H9 (cell line): ENCODE measurements around the gene TMEM14B. TPM values are rescaled to one million over a fixed set of nuclear protein-coding genes. Genes with fewer than 3 reads are reported as not detected.
"Not testable (repeated sequence)": the region's sequence is repeated elsewhere in the genome, so short reads cannot be mapped to it uniquely, and the experiment has no call there.

Source experiments
- DNase-seq: peaks from one replicate; pipeline ENCODE4 v3.0.0-alpha.2; 2017
- H2AFZ ChIP-seq: one replicate; pipeline ENCODE4 v1.6.1; 2013; ENCODE audit warnings: mild to moderate bottlenecking, low read length, control low read depth, moderate library complexity
- H2AK5ac ChIP-seq: 2 replicates; pipeline ENCODE4 v1.6.1; 2013; ENCODE audit warnings: low read length, control low read depth, mixed read lengths; ENCODE audit not compliant: insufficient read length
- H2BK120ac ChIP-seq: one replicate; pipeline ENCODE4 v1.6.1; 2013; ENCODE audit warnings: low read depth, mild to moderate bottlenecking, low read length, control low read depth, inconsistent platforms; ENCODE audit not compliant: poor library complexity, severe bottlenecking
- H2BK12ac ChIP-seq: 2 replicates; pipeline ENCODE4 v1.6.1; 2013; ENCODE audit warnings: low read length, control low read depth, mixed read lengths, low read depth; ENCODE audit not compliant: insufficient read length
- H2BK15ac ChIP-seq: 2 replicates; pipeline ENCODE4 v1.6.1; 2013; ENCODE audit warnings: low read depth, low read length, control low read depth
- H2BK20ac ChIP-seq: one replicate; pipeline ENCODE4 v1.6.1; 2013; ENCODE audit warnings: low read depth, mild to moderate bottlenecking, low read length, control low read depth, inconsistent platforms; ENCODE audit not compliant: poor library complexity, severe bottlenecking
- H2BK5ac ChIP-seq: 2 replicates; pipeline ENCODE4 v1.6.1; 2013; ENCODE audit warnings: low read length, control low read depth, mixed read lengths; ENCODE audit not compliant: insufficient read length
- H3K14ac ChIP-seq: 2 replicates; pipeline ENCODE4 v1.6.1; 2013; ENCODE audit warnings: low read length, control low read depth; ENCODE audit not compliant: insufficient read depth
- H3K18ac ChIP-seq: 2 replicates; pipeline ENCODE4 v1.6.1; 2013; ENCODE audit warnings: low read depth, mild to moderate bottlenecking, mixed read lengths, low read length, control low read depth; ENCODE audit not compliant: insufficient read length
- H3K23ac ChIP-seq: 2 replicates; pipeline ENCODE4 v1.6.1; 2013; ENCODE audit warnings: low read length, control low read depth, mixed read lengths, low read depth; ENCODE audit not compliant: insufficient read length
- H3K23me2 ChIP-seq: 2 replicates; pipeline ENCODE4 v1.6.1; 2013; ENCODE audit warnings: low read depth, mild to moderate bottlenecking, mixed read lengths, low read length, control low read depth; ENCODE audit not compliant: insufficient read length, poor library complexity, severe bottlenecking
- H3K27ac ChIP-seq: 2 replicates; pipeline ENCODE4 v1.5.1; 2013; ENCODE audit warnings: low read length, control low read depth, mixed read lengths, low read depth; ENCODE audit not compliant: insufficient read length
- H3K27me3 ChIP-seq: 2 replicates; pipeline ENCODE4 v1.6.1; 2013; ENCODE audit warnings: low read length, control low read depth, inconsistent platforms; ENCODE audit not compliant: insufficient read depth
- H3K4ac ChIP-seq: 2 replicates; pipeline ENCODE4 v1.6.1; 2013; ENCODE audit warnings: low read depth, mild to moderate bottlenecking, control low read depth, inconsistent platforms, low read length, moderate library complexity
- H3K4me1 ChIP-seq: 2 replicates; pipeline ENCODE4 v1.6.1; 2013; ENCODE audit warnings: low read length, control low read depth, inconsistent platforms; ENCODE audit not compliant: insufficient read depth
- H3K4me2 ChIP-seq: 2 replicates; pipeline ENCODE4 v1.6.1; 2013; ENCODE audit warnings: low read length, control low read depth, mixed read lengths; ENCODE audit not compliant: insufficient read length, insufficient read depth
- H3K56ac ChIP-seq: 2 replicates; pipeline ENCODE4 v1.6.1; 2013; ENCODE audit warnings: low read depth, mild to moderate bottlenecking, mixed read lengths, low read length, control low read depth; ENCODE audit not compliant: insufficient read length
- H3K79me1 ChIP-seq: 2 replicates; pipeline ENCODE4 v1.6.1; 2013; ENCODE audit warnings: low read depth, mild to moderate bottlenecking, moderate library complexity, low read length, control low read depth, inconsistent platforms; ENCODE audit not compliant: insufficient read depth, poor library complexity, severe bottlenecking
- H3K79me2 ChIP-seq: 2 replicates; pipeline ENCODE4 v1.6.1; 2013; ENCODE audit warnings: low read length, control low read depth, inconsistent platforms; ENCODE audit not compliant: insufficient read depth
- H3K9ac ChIP-seq: 2 replicates; pipeline ENCODE4 v1.6.1; 2013; ENCODE audit warnings: low read length, control low read depth, mixed read lengths; ENCODE audit not compliant: insufficient read length; ENCODE audit errors: extremely low read depth
- H3K9me3 ChIP-seq: one replicate; pipeline ENCODE4 v1.6.1; 2013; ENCODE audit warnings: low read depth, low read length, inconsistent platforms; ENCODE audit not compliant: control insufficient read depth
- H3T11ph ChIP-seq: one replicate; pipeline ENCODE4 v1.6.1; 2013; ENCODE audit warnings: mild to moderate bottlenecking, low read length, control low read depth, inconsistent platforms
- H4K20me1 ChIP-seq: one replicate; pipeline ENCODE4 v1.6.1; 2013; ENCODE audit not compliant: control insufficient read depth, insufficient read length, insufficient read depth
- H4K5ac ChIP-seq: 2 replicates; pipeline ENCODE4 v1.6.1; 2013; ENCODE audit warnings: low read depth, mild to moderate bottlenecking, mixed read lengths, low read length, control low read depth; ENCODE audit not compliant: insufficient read length
- H4K8ac ChIP-seq: replicated peaks from 2 replicates; pipeline ENCODE4 v1.6.1; 2013; ENCODE audit warnings: low read length, control low read depth, mixed read lengths, low read depth; ENCODE audit not compliant: insufficient read length
- H4K91ac ChIP-seq: 2 replicates; pipeline ENCODE4 v1.6.1; 2013; ENCODE audit warnings: low read depth, mild to moderate bottlenecking, moderate library complexity, mixed read lengths, low read length, control low read depth; ENCODE audit not compliant: insufficient read length
- H3K27ac Mint-ChIP-seq, 3 experiments: 2 replicates in 2 of 3; 3 replicates in 1 of 3; pipeline ENCODE4 v1.8.0; 2020 to 2021; ENCODE audit warnings: mixed read lengths in 3 of 3, mild to moderate bottlenecking in 1 of 3, moderate library complexity in 1 of 3
- H3K27me3 Mint-ChIP-seq: 2 replicates; pipeline ENCODE4 v1.8.0; 2021; ENCODE audit warnings: low read depth, mild to moderate bottlenecking, moderate library complexity, mixed read lengths
- H3K36me3 Mint-ChIP-seq, 3 experiments: 2 replicates in 2 of 3; 3 replicates in 1 of 3; pipeline ENCODE4 v1.8.0; 2020 to 2021; ENCODE audit warnings: low read depth in 3 of 3, mixed read lengths in 3 of 3; ENCODE audit not compliant: insufficient read depth in 1 of 3
- H3K4me1 Mint-ChIP-seq, 2 experiments: 2 replicates each; pipeline ENCODE4 v1.8.0; 2020; ENCODE audit warnings: mixed read lengths in 2 of 2
- H3K4me3 Mint-ChIP-seq, 2 experiments: 2 replicates in 1 of 2; 3 replicates in 1 of 2; pipeline ENCODE4 v1.8.0; 2020 to 2021; ENCODE audit warnings: mild to moderate bottlenecking in 2 of 2, mixed read lengths in 2 of 2, moderate library complexity in 1 of 2
- H3K9me3 Mint-ChIP-seq, 2 experiments: 2 replicates in 1 of 2; 3 replicates in 1 of 2; pipeline ENCODE4 v1.8.0; 2020; ENCODE audit warnings: mild to moderate bottlenecking in 2 of 2, mixed read lengths in 2 of 2, moderate library complexity in 1 of 2
- CTCF ChIP-seq: fragments of 200-600 bp; sonication (generic); conservative IDR thresholded peaks from 3 replicates; pipeline ENCODE4 v1.8.0; 2021; ENCODE audit warnings: antibody characterized with exemption, mild to moderate bottlenecking
- WGBS: extraction: QIAGEN DNeasy Blood & Tissue Kit; methylation state at CpG from one replicate; pipeline ENCODE4 v1.1.7; 2013; ENCODE audit warnings: missing lambda C conversion rate, low lambda C conversion rate, mixed read lengths; ENCODE audit not compliant: insufficient read length; ENCODE audit errors: extremely low coverage; 5-methylcytosine and 5-hydroxymethylcytosine counted together
- total RNA-seq: library from RNA; stranded (reverse); gene quantifications from 2 replicates; pipeline ENCODE4 v1.2.1, GENCODE V29; 2021

The TMEM14B gene
- total RNA-seq, 1 experiment from 2014 or later = 107 TPM

GRCh38 chr6:10740061-10740460, 7.5 kb upstream of the TMEM14B start:
- Mint-ChIP-seq H3K36me3 (peaks cover 0 to 6% (median 0%) of the 10 kb centered on the region in 3 experiments; a peak in 2 of 7 replicates), H3K27me3 (no peaks in the 10 kb centered on the region), H3K4me3 (no peak overlapping the region), H3K4me1 (peaks cover 5 to 6% of the 10 kb centered on the region in 2 experiments), H3K9me3 (no peaks in the 10 kb centered on the region; a peak in 1 of 5 replicates), H3K27ac (no peak overlapping the region)
- no peak overlapping the region for H2AFZ ChIP-seq
- H3K79me2 ChIP-seq = no peaks in the 10 kb centered on the region
- DNase-seq = no peak
- no peak overlapping the region for H2AK5ac ChIP-seq
- H3K9ac ChIP-seq = no peak overlapping the region
- H4K8ac ChIP-seq = no peak overlapping the region
- no peaks in the 10 kb centered on the region for H3K9me3 ChIP-seq
- no peak overlapping the region for H3K27ac ChIP-seq
- H4K91ac ChIP-seq = no peak overlapping the region
- H3K4ac ChIP-seq = no peak overlapping the region
- H3K18ac ChIP-seq = no peak overlapping the region
- no peak overlapping the region for H2BK12ac ChIP-seq
- H3K56ac ChIP-seq = no peak overlapping the region
- H3K4me1 ChIP-seq = no peaks in the 10 kb centered on the region
- H3K4me2 ChIP-seq = no peak overlapping the region
- no peak overlapping the region for H3K14ac ChIP-seq
- no peaks in the 10 kb centered on the region for H3K23me2 ChIP-seq
- no peak for TF ChIP-seq CTCF
- no peak overlapping the region for H4K5ac ChIP-seq
- H3T11ph ChIP-seq = no peak overlapping the region
- no peak overlapping the region for H2BK15ac ChIP-seq
- H2BK5ac ChIP-seq = no peak overlapping the region
- H3K23ac ChIP-seq = no peak overlapping the region
- H3K27me3 ChIP-seq = no peaks in the 10 kb centered on the region
- no peaks in the 10 kb centered on the region for H3K79me1 ChIP-seq
- H2BK120ac ChIP-seq = no peak overlapping the region
- H4K20me1 ChIP-seq = no peaks in the 10 kb centered on the region
- no peak overlapping the region for H2BK20ac ChIP-seq

GRCh38 chr6:10741643-10742042, 6.0 kb upstream of the TMEM14B start:
- not testable (repeated sequence) for H3K4me1 ChIP-seq

More at GRCh38 chr6:10741643-10742042, 6.0 kb upstream of the TMEM14B start:
- not testable (repeated sequence) for H3K56ac ChIP-seq, H2BK12ac ChIP-seq, H3K4me3 Mint-ChIP-seq, H3K9me3 Mint-ChIP-seq, H2BK20ac ChIP-seq, H2BK5ac ChIP-seq, H3K79me1 ChIP-seq, H4K91ac ChIP-seq, H3K9ac ChIP-seq, H2AK5ac ChIP-seq, H3K27me3 Mint-ChIP-seq, H3K36me3 Mint-ChIP-seq, H4K20me1 ChIP-seq, H3K23ac ChIP-seq, H3K9me3 ChIP-seq, H4K5ac ChIP-seq, H3K79me2 ChIP-seq, H2AFZ ChIP-seq, H3T11ph ChIP-seq, H3K27me3 ChIP-seq, H2BK120ac ChIP-seq, H4K8ac ChIP-seq, H2BK15ac ChIP-seq, H3K18ac ChIP-seq, H3K27ac Mint-ChIP-seq, H3K23me2 ChIP-seq, H3K14ac ChIP-seq, H3K4me2 ChIP-seq, H3K4ac ChIP-seq, DNase-seq, H3K27ac ChIP-seq
- peaks cover 9 to 12% of the 10 kb centered on the region in 2 experiments for H3K4me1 Mint-ChIP-seq
- no CpG with 5 or more reads among the region's 4 CpGs for WGBS
